CD4-positive, alpha-beta T cell treated with Interleukin-2 at 100 ng/mL for 4 hours (primary cell): ENCODE data around the gene LRRC75B.
"Not testable (repeated sequence)": the region's sequence is repeated elsewhere in the genome, so short reads cannot be mapped to it uniquely, and the experiment has no call there.

ENCODE experiments used
- DNase-seq: peaks from one replicate; pipeline ENCODE4 v3.0.0-alpha.2; 2020; ENCODE audit warnings: low spot score

Gene LRRC75B

GRCh38 chr22:24602105-24602749, 9.4 kb upstream of the LRRC75B start:
- DNase-seq = not testable (repeated sequence)

DNA sequence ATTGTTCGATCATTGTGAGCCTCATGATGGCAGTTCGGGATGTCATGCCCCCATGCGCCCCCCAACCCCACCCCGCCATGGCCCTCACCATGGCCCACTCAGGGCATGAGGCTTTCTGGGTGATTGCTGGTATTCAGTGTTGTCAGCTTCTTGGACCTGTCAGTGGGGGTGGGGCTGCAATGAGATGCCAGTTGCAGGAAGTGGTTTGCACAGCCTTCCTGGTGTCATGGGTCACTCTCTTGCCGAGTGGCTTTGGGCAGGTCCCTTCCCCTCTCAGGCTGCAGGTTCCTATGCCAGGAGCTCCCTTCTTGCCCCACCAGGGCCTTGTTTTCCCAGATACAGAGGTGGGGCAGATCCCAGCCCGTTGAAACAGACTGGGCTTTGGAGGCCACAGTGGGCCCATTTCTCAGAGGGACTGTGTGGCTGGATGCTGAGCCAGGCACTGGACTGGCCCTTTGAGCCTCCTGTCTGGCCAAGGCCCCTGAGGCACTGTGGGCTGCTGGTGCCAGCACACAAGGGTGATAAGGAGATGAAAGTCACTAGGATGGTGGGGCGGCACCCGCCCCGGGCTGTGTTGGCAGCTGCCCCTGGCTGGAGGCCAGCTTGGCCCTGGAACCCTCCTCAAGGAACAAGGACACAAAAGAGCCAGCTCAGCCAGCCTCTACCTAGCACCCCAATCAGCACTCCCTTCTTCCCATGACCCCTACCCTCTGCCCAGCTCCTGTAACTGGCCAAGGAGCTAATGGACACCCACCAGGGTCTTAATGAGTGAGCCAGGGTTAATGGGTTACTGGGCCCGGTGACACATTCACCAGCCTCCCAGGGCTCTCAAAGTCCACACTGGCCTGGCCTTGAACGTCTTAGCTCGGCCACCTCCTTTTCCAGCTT, 8.6 kb upstream of the LRRC75B start:
- no peak for DNase-seq

DNA sequence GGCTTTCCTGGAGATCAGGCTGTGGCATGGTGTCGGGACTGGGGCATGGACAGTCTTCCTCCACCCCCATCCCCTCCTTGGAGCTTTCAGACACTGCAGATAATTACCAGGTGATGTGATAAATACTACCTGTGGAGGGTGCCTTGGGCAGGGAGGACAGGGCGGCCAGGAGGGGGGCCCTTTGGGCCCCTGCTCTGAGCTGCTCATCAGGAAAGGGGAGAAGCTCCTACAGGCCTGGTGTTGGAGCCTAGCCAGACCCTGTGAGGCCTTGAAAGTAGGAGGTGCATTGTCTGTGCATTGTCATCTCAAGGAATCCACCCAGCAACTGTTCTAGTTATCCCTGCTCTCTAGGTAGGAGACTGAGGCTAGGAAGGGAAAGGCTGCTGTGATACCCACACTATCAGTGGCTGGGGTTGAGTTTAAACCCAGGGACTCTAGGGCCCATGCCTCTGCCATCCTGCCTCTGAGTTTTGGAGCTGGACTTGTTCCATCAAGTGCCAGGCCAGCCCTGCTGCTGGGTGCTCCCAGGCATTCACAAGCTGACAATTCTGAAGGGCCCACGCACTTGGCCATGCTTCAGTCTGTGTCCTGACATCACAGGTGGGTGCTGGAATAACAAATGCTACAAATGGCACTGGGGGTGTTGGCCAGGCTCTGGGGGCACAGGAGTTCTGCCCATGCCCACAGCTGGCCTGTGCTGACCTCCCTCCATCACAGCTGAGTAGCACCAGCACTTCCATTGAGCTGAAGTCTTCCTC, 7.3 kb upstream of the LRRC75B start:
- DNase-seq = not testable (repeated sequence)

DNA sequence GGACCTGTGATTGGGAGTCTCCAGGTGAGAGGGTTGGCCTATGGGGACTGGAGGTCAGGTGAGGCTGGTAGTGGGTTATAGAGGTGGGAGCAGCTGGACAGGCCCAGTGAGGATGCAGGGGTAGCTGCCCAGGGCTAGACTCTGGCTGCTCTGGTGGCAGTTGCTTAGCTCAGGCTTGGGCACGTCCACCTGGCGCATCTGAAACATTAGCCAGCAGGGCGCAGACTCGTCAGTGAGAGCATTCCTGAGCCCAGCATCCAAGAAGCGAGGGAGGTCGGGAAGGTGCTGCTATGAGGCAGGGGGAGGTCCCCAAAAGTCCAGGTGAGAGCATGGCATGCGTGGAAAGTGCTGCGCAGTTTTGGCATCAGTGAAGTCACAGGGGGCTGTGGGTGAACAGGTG, 6.6 kb upstream of the LRRC75B start:
- DNase-seq = no peak

- not testable (repeated sequence) for DNase-seq
These were observed 4.2 kb upstream of the LRRC75B start for GRCh38 chr22:24597076-24597475.

GRCh38 chr22:24595863-24596262, 3.0 kb upstream of the LRRC75B start:
- no peak for DNase-seq

GRCh38 chr22:24595228-24595627, 2.4 kb upstream of the LRRC75B start:
- no peak for DNase-seq

GRCh38 chr22:24594569-24595120, 1.8 kb upstream of the LRRC75B start:
- no peak for DNase-seq

DNA sequence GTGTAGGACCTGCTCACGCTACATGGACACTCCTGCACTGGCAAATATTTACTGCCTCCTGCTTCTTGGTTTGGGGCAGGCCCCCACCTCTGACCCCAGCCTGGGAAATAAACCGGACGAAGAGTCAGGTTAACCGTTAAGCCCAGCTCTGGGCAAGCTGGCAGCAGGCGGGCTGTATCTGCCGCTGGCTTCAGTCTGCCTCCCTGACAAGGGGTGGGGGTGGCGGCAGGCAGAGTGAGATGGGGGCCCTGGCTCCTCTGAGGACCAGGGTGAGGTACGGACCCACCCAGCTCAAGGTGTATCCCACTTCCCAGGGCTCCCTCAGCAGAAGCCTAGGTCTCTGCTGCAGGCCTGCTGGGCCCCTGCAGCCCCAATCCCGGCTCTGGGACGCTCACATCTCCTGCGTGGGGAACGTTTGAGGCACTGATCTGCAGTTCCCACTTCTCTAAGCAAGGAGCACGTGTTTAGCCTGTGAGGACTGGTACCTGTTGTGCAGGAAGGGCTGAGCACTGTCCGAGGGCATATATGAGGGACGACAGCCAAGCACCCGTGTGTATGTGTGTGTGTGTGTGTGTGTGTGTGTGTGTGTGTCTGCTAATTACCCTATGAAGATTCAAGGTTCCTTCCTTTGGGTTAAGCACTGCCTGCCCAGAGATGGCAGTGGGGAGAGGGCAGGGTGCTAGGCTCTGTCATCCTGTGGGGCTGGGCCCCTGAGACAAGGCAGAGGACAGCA, 1.1 kb upstream of the LRRC75B start:
- DNase-seq = no peak

GRCh38 chr22:24593559-24593835, 624 bp upstream of the LRRC75B start:
- DNase-seq = not testable (repeated sequence)

DNA sequence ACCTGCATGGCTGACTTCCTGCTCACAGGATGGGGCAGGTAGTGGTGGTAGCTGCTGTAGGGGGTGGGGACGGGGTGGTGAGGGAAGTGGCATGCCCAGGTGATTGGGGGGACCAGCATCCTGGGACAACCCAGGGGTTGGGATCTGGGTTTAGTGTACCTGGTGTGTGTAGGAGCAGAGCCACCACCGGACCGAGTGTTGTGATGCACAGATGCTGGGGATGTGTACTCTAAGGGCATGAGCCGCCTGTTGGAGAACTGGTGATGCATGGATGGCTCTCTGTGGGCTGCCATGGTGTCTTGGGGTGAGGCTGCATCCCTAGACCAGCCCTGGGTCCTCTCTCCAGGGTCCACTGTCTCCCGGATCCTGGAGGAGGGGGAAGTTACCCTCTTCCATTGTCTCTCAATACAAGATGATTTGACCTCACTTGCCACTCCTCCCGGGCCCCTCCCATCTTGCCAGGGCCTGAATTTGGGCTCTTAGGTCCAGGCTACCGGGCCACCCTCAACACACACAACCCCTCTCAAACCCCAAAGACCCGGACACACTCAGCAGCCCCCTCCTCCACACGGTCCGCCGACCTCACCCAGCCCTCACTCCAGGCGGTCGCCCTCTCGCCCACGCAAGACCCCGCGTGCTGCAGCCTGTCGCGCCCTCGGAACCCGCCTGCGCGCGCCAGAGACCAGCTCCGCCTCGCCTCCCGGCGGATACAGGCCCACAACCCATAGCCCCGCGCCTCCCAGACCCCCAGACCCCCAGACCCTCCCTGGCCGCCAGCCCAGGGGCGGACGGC, 619 bp downstream of the LRRC75B start:
- no peak for DNase-seq

DNA sequence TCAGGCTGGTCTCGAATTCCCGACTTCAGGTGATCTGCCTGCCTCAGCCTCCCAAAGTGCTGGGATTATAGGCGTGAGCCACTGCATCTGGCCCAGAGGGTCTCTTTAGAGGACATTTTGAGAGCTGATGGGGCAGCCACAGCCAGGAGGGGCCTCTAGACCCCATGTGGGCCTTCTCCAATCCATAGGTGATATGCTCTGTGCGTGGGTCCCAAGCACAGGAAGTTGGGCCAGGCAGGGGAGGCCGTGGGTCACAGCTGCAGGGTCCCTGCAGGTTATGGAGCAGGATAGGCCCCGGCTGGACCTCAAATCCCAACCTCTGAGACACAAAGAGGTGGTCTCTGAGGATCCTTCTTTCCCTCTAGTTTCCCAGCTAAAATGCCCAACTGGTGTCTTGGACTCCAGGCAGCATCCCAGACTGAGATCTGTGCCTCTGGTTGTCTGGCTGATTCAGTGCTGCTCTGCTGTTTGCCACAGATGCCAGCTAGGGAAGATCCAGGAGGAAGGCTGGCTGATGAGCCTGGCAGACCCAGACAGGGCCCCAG, 1.5 kb downstream of the LRRC75B start:
- DNase-seq = no peak

DNA sequence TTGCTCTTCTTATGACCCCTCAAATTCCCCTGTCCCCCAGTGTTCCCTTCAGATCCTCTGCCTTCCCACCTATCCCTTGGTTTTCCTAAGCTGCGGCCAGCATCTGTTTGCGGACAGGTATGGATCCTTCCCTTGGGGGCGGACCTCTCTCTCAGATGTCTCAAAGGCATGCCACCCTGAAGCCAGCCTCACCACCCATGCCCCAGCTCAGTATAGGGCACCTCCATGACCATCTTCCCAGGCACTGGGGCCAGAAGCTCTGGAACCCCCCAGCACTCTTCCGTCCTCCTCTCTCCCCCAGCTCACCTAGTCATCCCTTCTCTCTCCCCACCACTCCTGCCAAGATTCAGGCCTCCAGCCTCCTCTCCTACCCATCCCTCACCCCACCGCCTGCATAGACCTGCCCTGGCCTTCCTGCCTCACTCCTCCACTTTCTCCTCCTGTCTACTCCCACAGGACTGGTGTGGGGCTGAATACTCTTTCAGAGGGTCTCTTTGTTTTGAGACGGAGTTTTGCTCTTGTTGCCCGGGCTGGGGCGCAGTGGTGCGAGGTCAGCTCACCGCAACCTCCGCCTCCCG, 2.2 kb downstream of the LRRC75B start:
- no peak for DNase-seq

DNA sequence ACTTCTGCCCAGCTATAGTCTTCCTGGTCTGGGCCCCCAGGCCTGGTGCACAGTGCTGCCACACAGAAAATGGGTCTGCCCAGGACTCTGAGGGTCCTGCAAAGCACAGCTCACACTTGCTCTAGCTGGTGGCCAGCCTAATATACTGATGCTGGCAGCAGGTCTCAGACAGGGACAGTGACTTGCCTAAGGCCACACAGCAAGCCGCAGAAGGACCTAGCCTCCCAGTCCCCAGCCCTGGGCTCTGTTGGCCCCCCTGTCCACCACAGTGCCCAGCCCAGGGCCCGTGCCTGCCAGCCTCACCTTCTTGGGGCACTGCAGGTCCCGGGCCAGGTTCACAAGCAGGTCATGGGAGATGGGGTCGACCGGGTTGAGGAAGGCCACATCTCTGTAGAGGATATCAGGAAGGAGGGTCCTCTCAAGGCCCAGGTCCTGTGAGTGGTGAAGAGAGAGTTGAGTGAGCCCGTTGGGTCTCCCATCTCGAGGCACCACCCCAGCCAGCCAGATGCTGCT, 3.3 kb downstream of the LRRC75B start:
- DNase-seq = no peak

DNA sequence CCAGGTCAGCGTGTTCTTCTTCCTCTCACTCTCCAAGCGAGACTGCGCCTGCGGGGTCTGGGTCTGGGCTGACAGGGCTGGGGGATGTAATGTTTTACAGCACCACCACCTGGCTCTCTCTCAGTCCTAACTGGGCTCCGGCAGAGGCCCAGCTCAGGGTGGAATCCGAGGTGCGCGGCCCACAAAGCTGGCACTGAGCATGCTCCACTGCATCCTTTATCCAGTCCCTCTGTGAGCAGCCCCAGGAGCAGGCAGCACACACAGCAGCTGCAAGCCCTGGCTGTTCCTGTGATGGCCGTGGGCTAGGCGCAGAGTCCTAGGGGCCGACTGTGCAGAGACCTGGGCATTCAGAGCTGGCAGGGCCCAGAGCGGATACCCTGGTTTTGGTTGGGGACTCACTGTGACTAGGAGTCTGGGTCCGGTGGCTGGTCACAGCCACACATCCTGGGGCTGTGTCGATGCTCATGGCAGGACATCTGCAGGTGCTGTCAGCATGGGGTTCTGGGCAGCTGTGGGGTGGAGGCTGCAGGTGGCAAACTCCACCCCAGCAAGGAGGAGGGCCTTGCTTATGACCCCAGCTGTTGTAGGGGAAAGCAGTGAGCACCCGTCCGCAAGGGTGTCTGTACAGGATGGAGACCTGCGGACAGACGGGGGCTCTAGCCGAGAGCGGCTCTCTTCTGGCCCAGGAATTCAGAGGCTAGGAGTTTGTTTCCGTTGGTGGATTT, 4.0 kb downstream of the LRRC75B start:
- DNase-seq = no peak

- DNase-seq = no peak
These were observed 4.5 kb downstream of the LRRC75B start for GRCh38 chr22:24588381-24588756.

GRCh38 chr22:24587948-24588347, 4.9 kb downstream of the LRRC75B start:
- DNase-seq = no peak

DNA sequence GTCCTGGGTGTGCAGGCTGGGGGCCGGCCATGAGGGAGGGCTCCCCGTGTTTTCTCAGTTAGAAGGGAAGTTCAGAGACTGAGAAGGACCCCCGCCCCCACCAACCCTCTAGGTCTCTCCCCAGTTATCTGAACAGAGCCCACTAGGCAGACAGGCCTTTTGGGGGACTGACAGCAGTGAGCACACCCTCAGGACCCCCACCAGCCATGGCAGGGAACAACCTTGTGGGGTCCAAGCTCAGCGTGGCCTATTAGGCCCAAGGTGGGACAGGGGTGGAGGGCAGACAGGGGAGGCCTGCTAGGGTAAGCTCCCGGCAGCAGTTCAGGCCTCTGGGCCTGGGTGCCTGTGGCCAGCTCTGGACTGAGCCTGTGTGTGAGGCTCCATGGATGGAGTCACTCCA, 5.6 kb downstream of the LRRC75B start:
- DNase-seq = no peak

GRCh38 chr22:24585927-24586546, 6.8 kb downstream of the LRRC75B start:
- DNase-seq = no peak
